Loucy (cell line): ENCODE data around the gene DDX55.

ENCODE experiments used
- H2AFZ ChIP-seq: fragments of 200-600 bp; sonication (generic); 2 replicates; pipeline ENCODE4 v1.6.0; 2016; ENCODE audit warnings: antibody characterized with exemption, mild to moderate bottlenecking, low read length, moderate library complexity
- H3F3A ChIP-seq: fragments of 200-600 bp; 2 replicates; pipeline ENCODE4 v1.6.0; 2016; ENCODE audit warnings: antibody characterized with exemption, low read depth, mild to moderate bottlenecking
- H3K27me3 ChIP-seq: fragments of 200-600 bp; sonication (generic); 2 replicates; pipeline ENCODE4 v1.6.1; 2014; ENCODE audit warnings: low read length, mild to moderate bottlenecking; ENCODE audit not compliant: insufficient read depth, poor library complexity, severe bottlenecking
- H3K36me3 ChIP-seq: fragments of 200-600 bp; sonication (generic); 2 replicates; pipeline ENCODE4 v1.6.1; 2016; ENCODE audit warnings: low read length; ENCODE audit not compliant: insufficient read depth
- H3K4me1 ChIP-seq: fragments of 200-600 bp; sonication (generic); 2 replicates; pipeline ENCODE4 v1.5.1; 2014; ENCODE audit warnings: low read length, mild to moderate bottlenecking; ENCODE audit not compliant: insufficient read depth, poor library complexity, severe bottlenecking
- H3K4me2 ChIP-seq: fragments of 200-600 bp; sonication (generic); 2 replicates; pipeline ENCODE4 v1.6.0; 2014; ENCODE audit warnings: antibody characterized with exemption, low read length, low read depth, mild to moderate bottlenecking; ENCODE audit not compliant: poor library complexity, severe bottlenecking
- H3K4me3 ChIP-seq: fragments of 200-600 bp; sonication (generic); 2 replicates; pipeline ENCODE4 v1.5.1; 2014; ENCODE audit warnings: low read length, mild to moderate bottlenecking, mixed read lengths; ENCODE audit not compliant: poor library complexity, severe bottlenecking
- H3K79me2 ChIP-seq: fragments of 200-600 bp; sonication (generic); 2 replicates; pipeline ENCODE4 v1.6.1; 2014; ENCODE audit warnings: low read length; ENCODE audit not compliant: insufficient read depth
- H3K9ac ChIP-seq: fragments of 200-600 bp; sonication (generic); 2 replicates; pipeline ENCODE4 v1.6.0; 2014; ENCODE audit warnings: mild to moderate bottlenecking, low read depth, low read length, moderate library complexity; ENCODE audit not compliant: poor library complexity, severe bottlenecking
- H3K9me2 ChIP-seq: fragments of 200-600 bp; sonication (generic); replicated peaks from 2 replicates; pipeline ENCODE4 v1.6.1; 2016; ENCODE audit warnings: low read depth, low read length, mixed read lengths
- H3K9me3 ChIP-seq: fragments of 200-600 bp; sonication (generic); 2 replicates; pipeline ENCODE4 v1.6.1; 2014; ENCODE audit warnings: mild to moderate bottlenecking, antibody characterized with exemption, low read length, low read depth; ENCODE audit not compliant: insufficient read depth
- H4K20me1 ChIP-seq: fragments of 200-600 bp; sonication (generic); 2 replicates; pipeline ENCODE4 v1.6.0; 2014; ENCODE audit warnings: antibody characterized with exemption, low read length, mild to moderate bottlenecking; ENCODE audit not compliant: insufficient read depth, poor library complexity, severe bottlenecking
- CTCF ChIP-seq: fragments of 200-600 bp; sonication (generic); conservative IDR thresholded peaks from 2 replicates; pipeline ENCODE4 v1.5.1; 2014; ENCODE audit warnings: mild to moderate bottlenecking, antibody characterized with exemption, low read length
- EZH2phosphoT487 ChIP-seq: fragments of 200-600 bp; IDR thresholded peaks from 2 replicates; pipeline ENCODE4 v1.6.1; 2018; ENCODE audit warnings: antibody characterized with exemption, mild to moderate bottlenecking, moderate library complexity, borderline replicate concordance

DDX55 gene

GRCh38 chr12:123598522-123598921, 3.4 kb upstream of the DDX55 start:
- H3K36me3 ChIP-seq: peaks cover 49% of the 10 kb centered on the region

GRCh38 chr12:123599310-123599709, 2.6 kb upstream of the DDX55 start:
- Histone ChIP-seq H3K36me3 (peaks cover 46% of the 10 kb centered on the region), H3K9me2 (no peaks in the 10 kb centered on the region), H3K9me3 (no peaks in the 10 kb centered on the region), H3K79me2 (peaks cover 55% of the 10 kb centered on the region), H3K27me3 (no peaks in the 10 kb centered on the region), H2AFZ (no peak overlapping the region), H3F3A (peaks cover 13% of the 10 kb centered on the region; the same call in 1 of the 2 replicates), H3K9ac (no peak overlapping the region), H3K4me3 (no peak overlapping the region), H3K4me1 (peaks cover 18% of the 10 kb centered on the region), H4K20me1 (peaks cover 18% of the 10 kb centered on the region), H3K4me2 (no peak overlapping the region)
- no peak for TF ChIP-seq EZH2phosphoT487
- no peak for TF ChIP-seq CTCF

More at GRCh38 chr12:123598522-123598921, 3.4 kb upstream of the DDX55 start:
- Histone ChIP-seq H3K4me3 (no peak overlapping the region), H3K4me1 (peaks cover 15% of the 10 kb centered on the region), H4K20me1 (peaks cover 16% of the 10 kb centered on the region), H3F3A (peaks cover 13% of the 10 kb centered on the region; the same call in 1 of the 2 replicates), H3K79me2 (peaks cover 54% of the 10 kb centered on the region), H3K4me2 (no peak overlapping the region), H3K9me3 (no peaks in the 10 kb centered on the region), H3K27me3 (no peaks in the 10 kb centered on the region), H2AFZ (no peak overlapping the region), H3K9ac (no peak overlapping the region), H3K9me2 (no peaks in the 10 kb centered on the region)
- TF ChIP-seq CTCF (no peak), EZH2phosphoT487 (no peak)

GRCh38 chr12:123599721-123600120, 2.2 kb upstream of the DDX55 start:
- peaks cover 44% of the 10 kb centered on the region for H3K36me3 ChIP-seq
- H2AFZ ChIP-seq: no peak overlapping the region
- H3K9ac ChIP-seq: no peak overlapping the region
- H3K4me1 ChIP-seq: peaks cover 21% of the 10 kb centered on the region
- no peak overlapping the region for H3K4me3 ChIP-seq
- H3K27me3 ChIP-seq: no peaks in the 10 kb centered on the region
- no peak for TF ChIP-seq CTCF
- H3F3A ChIP-seq: peaks cover 13% of the 10 kb centered on the region; the same call in 1 of the 2 replicates
- H3K9me3 ChIP-seq: no peaks in the 10 kb centered on the region
- H3K4me2 ChIP-seq: no peak overlapping the region
- H3K9me2 ChIP-seq: no peaks in the 10 kb centered on the region
- H3K79me2 ChIP-seq: peaks cover 57% of the 10 kb centered on the region
- peaks cover 22% of the 10 kb centered on the region for H4K20me1 ChIP-seq
